Bone marrow (tissue), 2 donors: ENCODE data around the gene PEAK1.
"Not testable (repeated sequence)": the region's sequence is repeated elsewhere in the genome, so short reads cannot be mapped to it uniquely, and the experiment has no call there.

Source experiments
- DNase-seq, 2 donors: peaks; one replicate each; lab custom pipeline; 2025; lab: John Stamatoyannopoulos, UW

The PEAK1 gene

GRCh38 chr15:77221708-77222107, 198.2 kb downstream of the PEAK1 start:
- no peak for DNase-seq

- DNase-seq: no peak
These were observed 198.7 kb downstream of the PEAK1 start for GRCh38 chr15:77221174-77221573.

- DNase-seq: no peak
These were observed 200.1 kb downstream of the PEAK1 start for GRCh38 chr15:77219841-77220240.

- no peak for DNase-seq
These were observed 210.7 kb downstream of the PEAK1 start for GRCh38 chr15:77209221-77209620.

- no peak for DNase-seq
These were observed 211.7 kb downstream of the PEAK1 start for GRCh38 chr15:77208241-77208640.

- DNase-seq: no peak
These were observed 218.2 kb downstream of the PEAK1 start for GRCh38 chr15:77201665-77202064.

GRCh38 chr15:77196381-77196780, 223.5 kb downstream of the PEAK1 start:
- DNase-seq: no peak

- DNase-seq: no peak
These were observed 224.3 kb downstream of the PEAK1 start for GRCh38 chr15:77195586-77195985.

- DNase-seq: no peak
These were observed 227.5 kb downstream of the PEAK1 start for GRCh38 chr15:77192451-77192850.

- no peak for DNase-seq
These were observed 228.6 kb downstream of the PEAK1 start for GRCh38 chr15:77191230-77191834.

GRCh38 chr15:77187751-77188464, 232.0 kb downstream of the PEAK1 start:
- DNase-seq: peak in 1 of 2 donors; percentile 92

GRCh38 chr15:77186594-77187011, 233.3 kb downstream of the PEAK1 start:
- DNase-seq: peak in 1 of 2 donors; percentile 48

- no peak for DNase-seq
These were observed 234.6 kb downstream of the PEAK1 start for GRCh38 chr15:77185242-77185785.

- DNase-seq: not testable (repeated sequence)
These were observed 235.6 kb downstream of the PEAK1 start for GRCh38 chr15:77184352-77184751.

- no peak for DNase-seq
These were observed 236.8 kb downstream of the PEAK1 start for GRCh38 chr15:77183066-77183465.

- no peak for DNase-seq
These were observed 238.4 kb downstream of the PEAK1 start for GRCh38 chr15:77181305-77182074.

- no peak for DNase-seq
These were observed 239.1 kb downstream of the PEAK1 start for GRCh38 chr15:77180757-77181156.

GRCh38 chr15:77180270-77180669, 239.6 kb downstream of the PEAK1 start:
- DNase-seq: no peak

GRCh38 chr15:77179541-77179998, 240.3 kb downstream of the PEAK1 start:
- peak in 1 of 2 donors; percentile 68 for DNase-seq

GRCh38 chr15:77178411-77178810, 241.5 kb downstream of the PEAK1 start:
- DNase-seq: no peak

GRCh38 chr15:77176148-77176547, 243.8 kb downstream of the PEAK1 start:
- DNase-seq: not testable (repeated sequence)

GRCh38 chr15:77173487-77173886, 246.4 kb downstream of the PEAK1 start:
- DNase-seq: no peak
